Endothelial cell of umbilical vein (primary cell): Measurements from ENCODE around the gene PPP1R13B. TPM values are rescaled to one million over a fixed set of nuclear protein-coding genes. Genes with fewer than 3 reads are reported as not detected.

Experiments
- BruUV-seq: library from RNA; stranded (reverse); fragments of 400-500 nt; replicated peaks from 2 replicates; lab custom pipeline; 2021; lab: Mats Ljungman, UMichigan
- CTCF ChIA-PET: fragments of 300-600, 350-600 bp; sonication (Branson Sonifier 250); formaldehyde crosslinking; loops from one replicate; lab custom pipeline; 2021; ENCODE audit warnings: antibody characterized with exemption, inconsistent platforms; lab: Charles Lee
- POLR2A ChIA-PET: fragments of 300-600, 350-600 bp; sonication (Branson Sonifier 250); formaldehyde crosslinking; loops from one replicate; lab custom pipeline; 2021; ENCODE audit warnings: antibody characterized with exemption, inconsistent platforms; lab: Charles Lee
- DNase-seq: peaks from one replicate; pipeline ENCODE4 v3.0.0-alpha.2; 2011; ENCODE audit warnings: low read depth, low spot score
- FAIRE-seq: peaks from 2 replicates; lab custom pipeline; 2011; peaks lifted over from hg19 to GRCh38; lab: Jason Lieb, UNC
- H2AFZ ChIP-seq: 2 replicates; pipeline ENCODE4 v1.6.0; 2012; ENCODE audit warnings: low read depth, low read length, control low read depth, inconsistent platforms
- H3K27ac ChIP-seq: 2 replicates; pipeline ENCODE4 v1.5.1; 2011; ENCODE audit warnings: low read depth, mild to moderate bottlenecking, control low read depth, low read length, moderate library complexity; ENCODE audit not compliant: insufficient read depth
- H3K27me3 ChIP-seq, 2 experiments: 2 replicates each; pipeline versions ENCODE4 v1.6.0 to v1.6.1; 2011; ENCODE audit warnings: low read length in 2 of 2, mixed read lengths in 1 of 2; ENCODE audit not compliant: control insufficient read depth in 2 of 2, insufficient read depth in 2 of 2
- H3K36me3 ChIP-seq, 2 experiments: 2 replicates in 1 of 2; 3 replicates in 1 of 2; pipeline ENCODE4 v1.5.1; 2011; ENCODE audit warnings: low read length in 2 of 2, mild to moderate bottlenecking in 1 of 2, moderate library complexity in 1 of 2; ENCODE audit not compliant: control insufficient read depth in 2 of 2, insufficient read depth in 2 of 2; ENCODE audit errors: extremely low read depth in 1 of 2
- H3K4me1 ChIP-seq: 3 replicates; pipeline ENCODE4 v1.5.1; 2011; ENCODE audit warnings: mild to moderate bottlenecking, low read length; ENCODE audit not compliant: control insufficient read depth, insufficient read depth; ENCODE audit errors: extremely low read depth
- H3K4me2 ChIP-seq: 2 replicates; pipeline ENCODE4 v1.6.1; 2011; ENCODE audit warnings: low read length, control low read depth, mixed read lengths; ENCODE audit not compliant: insufficient read depth
- H3K4me3 ChIP-seq, 3 experiments: fragments of 200-600 bp in 1 of 3; sonication (generic), shearing (Covaris generic) in 1 of 3; replicated peaks in 1 of 3; 2 replicates each; pipeline ENCODE4 v1.5.1; 2011 to 2016; ENCODE audit warnings: control low read depth in 3 of 3, low read length in 3 of 3, mild to moderate bottlenecking in 2 of 3, inconsistent platforms in 1 of 3, low read depth in 1 of 3, moderate library complexity in 1 of 3; ENCODE audit not compliant: insufficient read depth in 1 of 3
- H3K79me2 ChIP-seq: 2 replicates; pipeline ENCODE4 v1.6.0; 2012; ENCODE audit warnings: low read length, inconsistent platforms; ENCODE audit not compliant: control insufficient read depth, insufficient read depth
- H3K9ac ChIP-seq: replicated peaks from 2 replicates; pipeline ENCODE3; 2011; ENCODE audit warnings: low read length, control low read depth; ENCODE audit not compliant: insufficient read depth; ENCODE audit errors: extremely low read depth
- H3K9me1 ChIP-seq: replicated peaks from 3 replicates; pipeline ENCODE4 v1.6.0; 2011; ENCODE audit warnings: mild to moderate bottlenecking, low read length; ENCODE audit not compliant: control insufficient read depth, insufficient read depth; ENCODE audit errors: extremely low read depth
- H3K9me3 ChIP-seq: replicated peaks from 2 replicates; pipeline ENCODE4 v1.5.1; 2012; ENCODE audit warnings: low read length, inconsistent platforms; ENCODE audit not compliant: control insufficient read depth, insufficient read depth
- H4K20me1 ChIP-seq: replicated peaks from 2 replicates; pipeline ENCODE3; 2011; ENCODE audit warnings: mild to moderate bottlenecking, low read length; ENCODE audit not compliant: control insufficient read depth, insufficient read depth; ENCODE audit errors: extremely low read depth
- CTCF ChIP-seq, 2 donors: IDR thresholded peaks; 1 replicate in 1 of 2; 2 replicates in 1 of 2; pipeline ENCODE4 v1.5.1; 2011; ENCODE audit warnings: low read length in 2 of 2, mild to moderate bottlenecking in 2 of 2, moderate library complexity in 2 of 2, control low read depth in 1 of 2, inconsistent platforms in 1 of 2, low read depth in 1 of 2; ENCODE audit not compliant: insufficient read depth in 1 of 2; ENCODE audit errors: extremely low read depth in 1 of 2
- EZH2 ChIP-seq: IDR thresholded peaks from 2 replicates; pipeline ENCODE4 v1.6.1; 2012; ENCODE audit warnings: borderline replicate concordance, low read depth, mild to moderate bottlenecking, moderate library complexity, low read length, inconsistent platforms; ENCODE audit not compliant: severe bottlenecking
- FOS ChIP-seq: IDR thresholded peaks from 2 replicates; pipeline ENCODE4 v1.6.1; 2011; ENCODE audit warnings: mild to moderate bottlenecking, low read length, moderate library complexity, borderline replicate concordance; ENCODE audit not compliant: insufficient read depth
- GATA2 ChIP-seq: IDR thresholded peaks from 2 replicates; pipeline ENCODE4 v1.7.0; 2011; ENCODE audit warnings: low read depth, mild to moderate bottlenecking, moderate library complexity, mixed read lengths, low read length; ENCODE audit not compliant: insufficient read length, insufficient read depth
- JUN ChIP-seq: IDR thresholded peaks from 2 replicates; pipeline ENCODE4 v1.6.1; 2011; ENCODE audit warnings: borderline replicate concordance, low read depth; ENCODE audit not compliant: insufficient read length, insufficient read depth
- MAX ChIP-seq: IDR thresholded peaks from 2 replicates; pipeline ENCODE4 v1.6.1; 2011; ENCODE audit not compliant: insufficient read depth, insufficient read length
- POLR2A ChIP-seq: IDR thresholded peaks from 2 replicates; pipeline ENCODE4 v1.6.1; 2012; ENCODE audit warnings: low read depth, mild to moderate bottlenecking, control low read depth, low read length
- POLR2AphosphoS5 ChIP-seq: IDR thresholded peaks from 2 replicates; pipeline ENCODE4 v1.6.1; 2012; ENCODE audit warnings: low read depth, mild to moderate bottlenecking, control low read depth, low read length, moderate library complexity; ENCODE audit not compliant: insufficient read depth
- dilution Hi-C: fragments of 300-500 bp; cut with MboI; formaldehyde crosslinking; loops from one replicate; pipeline ENCODE4 v1.15.0; 2019; ENCODE audit warnings: low sequenced_read_pairs; ENCODE audit not compliant: extremely low pct_ligation_motif_present
- intact Hi-C: fragments of 100-400 bp; cut with micrococcal nuclease; formaldehyde crosslinking; loops from one replicate; pipeline ENCODE4 v1.10.0; 2022
- polyA plus RNA-seq, 4 experiments: library from polyadenylated mRNA; depleted of rRNA in 3 of 4; stranded (reverse) in 3 of 4; unstranded in 1 of 4; fragments of >200 nt; gene quantifications; 2 replicates each; pipeline versions ENCODE4 v1.2.1 to v1.2.3, GENCODE V29; 2011 to 2012; ENCODE audit warnings: missing spikeins in 1 of 4
- total RNA-seq: library from RNA; stranded (reverse); gene quantifications from 2 replicates; pipeline ENCODE4 v1.2.3, GENCODE V29; 2021

Gene PPP1R13B
- total and polyA plus RNA-seq, 2 donors (not counting 3 experiments of a cell fraction or from before 2014, with no cell fraction given) = 10.0 to 30.0 TPM

DNA sequence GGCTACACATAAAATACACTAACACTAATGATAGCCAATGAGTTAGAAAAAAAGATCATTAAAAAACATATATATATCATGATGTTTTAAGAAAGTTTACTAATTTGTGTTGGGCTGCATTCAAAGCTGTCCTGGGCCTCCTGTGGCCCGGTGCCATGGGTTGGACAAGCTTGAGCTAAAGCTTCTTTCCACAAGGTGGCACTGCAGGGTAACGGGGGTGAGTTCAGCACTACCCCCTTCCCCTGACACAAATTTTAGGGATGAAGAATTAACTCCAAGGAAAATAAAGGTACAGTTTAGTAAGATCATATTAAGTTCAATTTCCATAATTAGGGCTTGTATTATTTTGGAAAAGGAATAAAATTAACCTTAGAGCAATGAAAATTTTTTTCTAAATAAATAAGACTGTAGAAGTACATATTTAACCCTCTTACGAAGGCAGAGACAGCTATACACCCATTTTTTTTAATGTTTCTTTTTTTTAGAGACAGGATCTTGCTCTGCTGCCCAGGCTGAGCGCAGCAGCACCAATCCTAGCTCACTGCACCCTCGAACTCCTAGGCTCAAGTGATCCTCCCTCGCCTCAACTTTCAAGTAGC, 38.9 kb downstream of the PPP1R13B start:
- Histone ChIP-seq H3K4me2 (no peak overlapping the region), H3K4me1 (peaks cover 5% of the 10 kb centered on the region), H2AFZ (no peak overlapping the region), H3K27me3 (no peaks in the 10 kb centered on the region), H3K79me2 (peaks cover 10% of the 10 kb centered on the region), H3K4me3 (no peak overlapping the region), H3K9ac (no peak overlapping the region), H3K9me1 (no peaks in the 10 kb centered on the region), H3K36me3 (no peaks in the 10 kb centered on the region), H4K20me1 (peaks cover 2% of the 10 kb centered on the region), H3K27ac (no peak overlapping the region), H3K9me3 (no peaks in the 10 kb centered on the region)
- intact Hi-C loops (loop anchor here (1.0 kb wide), 2 partner anchors 102 to 172 kb away; no protein-coding TSS in a partner anchor), dilution Hi-C loops (no loop called here)
- DNase-seq = peak; percentile 69
- ChIA-PET CTCF (interaction anchor here (0.5 to 7.7 kb wide), 57 partner anchors 8 to 321 kb away, joined by 3 to 253 read pairs (median 4); partner anchors contain the start of gene RD3L), POLR2A (interaction anchor here (0.7 kb wide), 1 partner anchor 74 kb away, joined by 3 read pairs; no protein-coding TSS in a partner anchor)
- peak; percentile 69 to 84 for TF ChIP-seq CTCF (IDR thresholded peaks at IDR 0.05; ENCODE audit: extremely low read depth in 1 of 2, insufficient read depth in 1 of 2, low read depth in 1 of 2, low read length in 2 of 2)
- TF ChIP-seq GATA2 = no peak
- no TSS peak for BruUV-seq
- peak; percentile 87 for FAIRE-seq

- Histone ChIP-seq H3K9me3 (no peaks in the 10 kb centered on the region), H4K20me1 (peaks cover 2% of the 10 kb centered on the region), H3K4me2 (no peak overlapping the region), H3K9me1 (no peaks in the 10 kb centered on the region), H3K79me2 (peaks cover 10% of the 10 kb centered on the region), H3K27me3 (no peaks in the 10 kb centered on the region), H3K4me3 (no peak overlapping the region), H3K9ac (no peak overlapping the region), H2AFZ (no peak overlapping the region), H3K27ac (no peak overlapping the region), H3K4me1 (no peaks in the 10 kb centered on the region), H3K36me3 (no peaks in the 10 kb centered on the region)
- no TSS peak for BruUV-seq
- FAIRE-seq (no peak), DNase-seq (no peak)
- dilution Hi-C loops (no loop called here), intact Hi-C loops (no loop called here)
- TF ChIP-seq MAX = no peak
- no peak for TF ChIP-seq FOS
- no peak for TF ChIP-seq GATA2
- no peak for TF ChIP-seq POLR2A
- TF ChIP-seq POLR2AphosphoS5 = no peak
- TF ChIP-seq JUN = no peak
- TF ChIP-seq EZH2 = no peak
- CTCF ChIA-PET = interaction anchor here (1.1 to 7.7 kb wide), 8 partner anchors 10 to 271 kb away, joined by 3 to 253 read pairs (median 9); no protein-coding TSS in a partner anchor
- POLR2A ChIA-PET = no interaction called here
Measured at GRCh38 chr14:103806805-103807204, 40.6 kb downstream of the PPP1R13B start.
